ENCODE data around the gene STK4.

The STK4 gene

DNA sequence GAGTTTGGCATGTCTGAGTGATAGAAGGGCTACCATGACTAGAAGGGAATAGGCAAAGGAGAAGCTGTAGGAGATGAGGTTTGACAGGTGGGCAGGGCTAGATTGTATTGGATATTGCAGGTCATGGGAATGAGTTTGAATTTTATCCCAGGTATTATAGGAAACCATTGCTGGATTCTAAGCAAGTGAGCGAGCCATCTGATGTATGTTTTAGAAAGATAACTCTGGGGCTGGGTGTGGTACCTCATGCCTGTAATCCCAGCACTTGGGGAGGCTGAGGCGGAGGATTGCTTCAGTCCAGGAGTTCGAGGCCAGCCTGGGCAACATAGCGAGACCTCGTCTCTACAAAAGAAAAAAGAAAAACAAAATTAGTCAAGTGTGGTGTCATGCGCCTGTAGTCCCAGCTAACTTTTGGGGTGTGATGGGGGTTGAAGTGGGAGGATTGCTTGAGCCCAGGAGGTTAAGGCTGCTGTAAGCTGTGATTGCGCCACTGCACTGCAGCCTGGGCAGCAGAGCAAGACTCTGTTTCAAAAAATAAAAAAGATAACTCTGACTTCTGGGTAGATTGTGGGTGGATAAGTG, 16.9 kb downstream of the STK4 start:
- no peak for DNase-seq (ENCODE audit: low read depth)
- TF ChIP-seq, protein P1, sequence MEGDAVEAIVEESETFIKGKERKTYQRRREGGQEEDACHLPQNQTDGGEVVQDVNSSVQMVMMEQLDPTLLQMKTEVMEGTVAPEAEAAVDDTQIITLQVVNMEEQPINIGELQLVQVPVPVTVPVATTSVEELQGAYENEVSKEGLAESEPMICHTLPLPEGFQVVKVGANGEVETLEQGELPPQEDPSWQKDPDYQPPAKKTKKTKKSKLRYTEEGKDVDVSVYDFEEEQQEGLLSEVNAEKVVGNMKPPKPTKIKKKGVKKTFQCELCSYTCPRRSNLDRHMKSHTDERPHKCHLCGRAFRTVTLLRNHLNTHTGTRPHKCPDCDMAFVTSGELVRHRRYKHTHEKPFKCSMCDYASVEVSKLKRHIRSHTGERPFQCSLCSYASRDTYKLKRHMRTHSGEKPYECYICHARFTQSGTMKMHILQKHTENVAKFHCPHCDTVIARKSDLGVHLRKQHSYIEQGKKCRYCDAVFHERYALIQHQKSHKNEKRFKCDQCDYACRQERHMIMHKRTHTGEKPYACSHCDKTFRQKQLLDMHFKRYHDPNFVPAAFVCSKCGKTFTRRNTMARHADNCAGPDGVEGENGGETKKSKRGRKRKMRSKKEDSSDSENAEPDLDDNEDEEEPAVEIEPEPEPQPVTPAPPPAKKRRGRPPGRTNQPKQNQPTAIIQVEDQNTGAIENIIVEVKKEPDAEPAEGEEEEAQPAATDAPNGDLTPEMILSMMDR (IDR thresholded peaks at IDR 0.05; ENCODE audit: low read depth, low read length) = no peak
- TF ChIP-seq MAX (IDR thresholded peaks at IDR 0.05; ENCODE audit: low read depth, low read length) (no peak), MYC (IDR thresholded peaks at IDR 0.05; ENCODE audit: low read depth, low read length) (no peak), POLR2A (IDR thresholded peaks at IDR 0.05; ENCODE audit: extremely low read depth, insufficient read length) (no peak)
- H3K4me3 ChIP-seq (ENCODE audit: low read depth, low read length) = no peak overlapping the region

DNA sequence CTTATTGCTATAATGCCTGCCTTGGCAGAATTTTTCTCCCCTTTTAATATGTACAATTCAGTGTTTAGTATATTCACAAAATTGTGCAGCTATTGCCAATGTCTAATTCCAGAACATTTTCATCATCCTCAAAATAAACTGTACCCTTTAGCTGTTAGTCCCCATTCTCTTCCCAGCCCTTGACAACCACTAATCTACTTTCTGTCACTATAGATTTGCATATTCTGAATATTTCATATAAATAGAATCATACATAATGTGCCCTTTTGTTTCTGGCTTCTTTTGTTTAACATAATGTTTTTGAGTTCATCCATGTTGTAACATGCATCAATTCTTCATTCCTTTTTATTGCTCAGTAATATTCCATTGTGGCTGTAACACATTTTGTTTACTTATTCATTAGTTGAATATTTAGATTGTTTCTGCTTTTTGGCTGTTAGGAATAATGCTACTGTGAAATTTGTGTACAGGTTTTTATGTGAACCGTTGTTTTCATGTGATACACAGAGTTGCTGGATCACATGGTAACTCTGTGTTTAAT, 22.4 kb downstream of the STK4 start:
- H3K4me3 ChIP-seq (ENCODE audit: low read depth, low read length) = no peak overlapping the region
- DNase-seq (ENCODE audit: low read depth) = no peak
- TF ChIP-seq MAX (IDR thresholded peaks at IDR 0.05; ENCODE audit: low read depth, low read length) = no peak
- no peak for TF ChIP-seq POLR2A (IDR thresholded peaks at IDR 0.05; ENCODE audit: extremely low read depth, insufficient read length)
- no peak for TF ChIP-seq MYC (IDR thresholded peaks at IDR 0.05; ENCODE audit: low read depth, low read length)
- TF ChIP-seq, protein P1 (IDR thresholded peaks at IDR 0.05; ENCODE audit: low read depth, low read length) = no peak

GRCh38 chr20:44990425-44990824, 24.1 kb downstream of the STK4 start:
- DNase-seq (ENCODE audit: low read depth) = peak; percentile 44
- H3K4me3 ChIP-seq (ENCODE audit: low read depth, low read length) = no peak overlapping the region
- no peak for TF ChIP-seq MYC (IDR thresholded peaks at IDR 0.05; ENCODE audit: low read depth, low read length)
- TF ChIP-seq MAX (IDR thresholded peaks at IDR 0.05; ENCODE audit: low read depth, low read length) = no peak
- no peak for TF ChIP-seq POLR2A (IDR thresholded peaks at IDR 0.05; ENCODE audit: extremely low read depth, insufficient read length)
- TF ChIP-seq, protein P1 (IDR thresholded peaks at IDR 0.05; ENCODE audit: low read depth, low read length) = no peak

DNA sequence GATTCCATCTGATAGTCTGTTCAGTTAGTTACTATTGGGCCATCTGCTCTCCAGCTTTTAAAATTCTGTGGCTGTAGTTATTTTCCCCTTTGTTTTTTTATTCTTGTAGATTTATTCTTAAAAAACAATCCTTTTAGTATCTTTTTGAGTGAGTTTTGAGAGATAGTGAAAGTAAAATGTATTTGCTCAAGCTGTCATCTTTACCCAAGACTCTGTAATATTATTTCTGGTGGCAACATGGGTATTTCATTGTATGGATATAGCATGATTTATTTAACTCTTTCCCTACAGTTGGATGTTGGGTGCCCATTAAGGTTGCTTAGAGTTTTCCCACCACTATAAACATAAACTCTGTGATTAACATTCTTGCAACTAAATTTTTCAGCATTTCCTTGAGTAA, 24.6 kb downstream of the STK4 start:
- TF ChIP-seq MYC (IDR thresholded peaks at IDR 0.05; ENCODE audit: low read depth, low read length) = no peak
- no peak for TF ChIP-seq POLR2A (IDR thresholded peaks at IDR 0.05; ENCODE audit: extremely low read depth, insufficient read length)
- TF ChIP-seq, protein P1 (IDR thresholded peaks at IDR 0.05; ENCODE audit: low read depth, low read length) = no peak
- no peak for TF ChIP-seq MAX (IDR thresholded peaks at IDR 0.05; ENCODE audit: low read depth, low read length)
- H3K4me3 ChIP-seq (ENCODE audit: low read depth, low read length) = no peak overlapping the region
- no peak for DNase-seq (ENCODE audit: low read depth)

DNA sequence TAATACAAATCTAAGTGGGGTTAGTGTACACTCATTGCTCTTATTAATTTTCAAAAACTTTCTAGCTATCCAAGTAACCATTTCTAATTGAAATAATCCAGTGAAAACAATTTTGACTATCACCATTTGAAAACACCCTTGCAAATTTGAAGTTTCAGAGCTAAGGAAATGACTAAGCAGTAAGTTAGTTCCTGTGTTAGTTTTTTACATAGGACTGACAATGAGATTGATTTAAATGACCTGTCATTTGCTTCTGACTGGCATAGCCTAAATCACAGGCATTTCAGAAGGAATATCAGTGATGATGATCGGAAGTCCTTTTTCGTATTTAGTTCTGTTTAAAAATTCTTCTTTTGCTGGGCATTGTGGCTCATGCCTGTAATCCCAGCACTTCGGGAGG, 27.0 kb downstream of the STK4 start:
- no peak for TF ChIP-seq MYC (IDR thresholded peaks at IDR 0.05; ENCODE audit: low read depth, low read length)
- TF ChIP-seq, protein P1 (IDR thresholded peaks at IDR 0.05; ENCODE audit: low read depth, low read length) = no peak
- no peak for TF ChIP-seq POLR2A (IDR thresholded peaks at IDR 0.05; ENCODE audit: extremely low read depth, insufficient read length)
- TF ChIP-seq MAX (IDR thresholded peaks at IDR 0.05; ENCODE audit: low read depth, low read length) = no peak

More for the DNA sequence above, 27.0 kb downstream of the STK4 start:
- DNase-seq (ENCODE audit: low read depth) = peak; percentile 48
- no peak overlapping the region for H3K4me3 ChIP-seq (ENCODE audit: low read depth, low read length)

Measured in NB4 (cell line).